Measurements from ENCODE around the gene ALPK1. TPM values are rescaled to one million over a fixed set of nuclear protein-coding genes. Genes with fewer than 3 reads are reported as not detected.

Gene ALPK1
- total RNA-seq, 1 experiment from 2014 or later, result 0.17 TPM

DNA sequence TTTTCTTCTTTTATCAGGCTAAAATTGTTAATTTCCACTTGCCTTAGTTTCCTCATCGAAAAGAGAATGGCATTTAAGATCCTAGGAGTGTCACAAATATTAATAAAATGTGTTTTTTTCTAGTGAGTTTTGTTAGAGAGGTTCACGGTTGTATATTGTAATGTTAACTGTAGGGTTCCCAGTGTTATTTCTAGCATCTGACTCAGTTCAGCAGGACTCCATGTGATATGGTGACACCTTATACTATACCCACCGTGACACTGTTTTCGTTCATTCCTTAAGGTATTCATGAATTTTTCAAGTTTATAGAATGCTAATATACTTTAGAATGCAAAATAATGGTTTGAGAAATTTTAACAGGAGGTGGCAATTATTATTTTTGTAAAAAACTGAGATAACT, 128.7 kb downstream of the ALPK1 start:
- no peaks in the 10 kb centered on the region for H3K79me1 ChIP-seq (ENCODE audit: insufficient read depth, low read depth, low read length, poor library complexity, severe bottlenecking)
- no peaks in the 10 kb centered on the region for H4K20me1 ChIP-seq (ENCODE audit: control insufficient read depth, insufficient read depth, insufficient read length)
- WGBS (ENCODE audit: extremely low coverage, insufficient read length, low lambda C conversion rate), result no CpG with 5 or more reads among the region's 4 CpGs
- no peak overlapping the region for H3K27ac Mint-ChIP-seq
- no peak overlapping the region for H2AFZ ChIP-seq (ENCODE audit: low read length)
- no peak overlapping the region for H3K9ac ChIP-seq (ENCODE audit: extremely low read depth, insufficient read length, low read length)
- H3K9me3 ChIP-seq (ENCODE audit: control insufficient read depth, low read depth, low read length), result no peaks in the 10 kb centered on the region
- no peaks in the 10 kb centered on the region for H3K9me3 Mint-ChIP-seq
- H3K23me2 ChIP-seq (ENCODE audit: insufficient read length, low read depth, low read length, poor library complexity, severe bottlenecking), result no peaks in the 10 kb centered on the region
- no peak overlapping the region for H2BK12ac ChIP-seq (ENCODE audit: insufficient read length, low read depth, low read length)
- no peak overlapping the region for H3K23ac ChIP-seq (ENCODE audit: insufficient read length, low read depth, low read length)
- no peak overlapping the region for H3K4ac ChIP-seq (ENCODE audit: low read depth, low read length)
- H3K27me3 Mint-ChIP-seq (ENCODE audit: low read depth), result peaks cover 17% of the 10 kb centered on the region
- no peak for DNase-seq
- no peak overlapping the region for H4K8ac ChIP-seq (replicated peaks; ENCODE audit: insufficient read length, low read depth, low read length)
- no peak overlapping the region for H3K4me2 ChIP-seq (ENCODE audit: insufficient read depth, insufficient read length, low read length)
- no peak overlapping the region for H2BK20ac ChIP-seq (ENCODE audit: low read depth, low read length, poor library complexity, severe bottlenecking)
- no peaks in the 10 kb centered on the region for H3K36me3 Mint-ChIP-seq (ENCODE audit: insufficient read depth in 1 of 3, low read depth in 3 of 3)
- H2BK5ac ChIP-seq (ENCODE audit: insufficient read length, low read length), result no peak overlapping the region
- H3K4me1 ChIP-seq (ENCODE audit: insufficient read depth, low read length), result no peaks in the 10 kb centered on the region
- H4K91ac ChIP-seq (ENCODE audit: insufficient read length, low read depth, low read length), result no peak overlapping the region
- no peak overlapping the region for H2AK5ac ChIP-seq (ENCODE audit: insufficient read length, low read length)
- no peak overlapping the region for H3K18ac ChIP-seq (ENCODE audit: insufficient read length, low read depth, low read length)
- H3K27me3 ChIP-seq (ENCODE audit: insufficient read depth, low read length), result no peaks in the 10 kb centered on the region
- H4K5ac ChIP-seq (ENCODE audit: insufficient read length, low read depth, low read length), result no peak overlapping the region
- H3K4me1 Mint-ChIP-seq, result peaks cover 7 to 9% of the 10 kb centered on the region in 2 experiments
- H3K79me2 ChIP-seq (ENCODE audit: insufficient read depth, low read length), result no peaks in the 10 kb centered on the region
- no peak overlapping the region for H2BK120ac ChIP-seq (ENCODE audit: low read depth, low read length, poor library complexity, severe bottlenecking)
- no peak overlapping the region for H2BK15ac ChIP-seq (ENCODE audit: low read depth, low read length)
- TF ChIP-seq, protein P1, sequence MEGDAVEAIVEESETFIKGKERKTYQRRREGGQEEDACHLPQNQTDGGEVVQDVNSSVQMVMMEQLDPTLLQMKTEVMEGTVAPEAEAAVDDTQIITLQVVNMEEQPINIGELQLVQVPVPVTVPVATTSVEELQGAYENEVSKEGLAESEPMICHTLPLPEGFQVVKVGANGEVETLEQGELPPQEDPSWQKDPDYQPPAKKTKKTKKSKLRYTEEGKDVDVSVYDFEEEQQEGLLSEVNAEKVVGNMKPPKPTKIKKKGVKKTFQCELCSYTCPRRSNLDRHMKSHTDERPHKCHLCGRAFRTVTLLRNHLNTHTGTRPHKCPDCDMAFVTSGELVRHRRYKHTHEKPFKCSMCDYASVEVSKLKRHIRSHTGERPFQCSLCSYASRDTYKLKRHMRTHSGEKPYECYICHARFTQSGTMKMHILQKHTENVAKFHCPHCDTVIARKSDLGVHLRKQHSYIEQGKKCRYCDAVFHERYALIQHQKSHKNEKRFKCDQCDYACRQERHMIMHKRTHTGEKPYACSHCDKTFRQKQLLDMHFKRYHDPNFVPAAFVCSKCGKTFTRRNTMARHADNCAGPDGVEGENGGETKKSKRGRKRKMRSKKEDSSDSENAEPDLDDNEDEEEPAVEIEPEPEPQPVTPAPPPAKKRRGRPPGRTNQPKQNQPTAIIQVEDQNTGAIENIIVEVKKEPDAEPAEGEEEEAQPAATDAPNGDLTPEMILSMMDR (conservative IDR thresholded peaks at IDR 0.05), result no peak
- H3K56ac ChIP-seq (ENCODE audit: insufficient read length, low read depth, low read length), result no peak overlapping the region
- H3K14ac ChIP-seq (ENCODE audit: insufficient read depth, low read length), result no peak overlapping the region
- H3T11ph ChIP-seq (ENCODE audit: low read length), result no peak overlapping the region
- H3K27ac ChIP-seq (ENCODE audit: insufficient read length, low read depth, low read length), result no peak overlapping the region
- H3K4me3 Mint-ChIP-seq, result no peak overlapping the region

Measured in H9 (cell line).